GM21528 (cell line): ENCODE data around the gene NUTM2B.
"Not testable (repeated sequence)": the region's sequence is repeated elsewhere in the genome, so short reads cannot be mapped to it uniquely, and the experiment has no call there.

Experiments used
- ATAC-seq: cut with Tn5 transposase; IDR thresholded peaks from one replicate; pipeline ENCODE4 v1.9.1; 2021; ENCODE audit warnings: mild to moderate bottlenecking, moderate library complexity; ENCODE audit not compliant: unreplicated experiment, low FRiP score

NUTM2B gene

DNA sequence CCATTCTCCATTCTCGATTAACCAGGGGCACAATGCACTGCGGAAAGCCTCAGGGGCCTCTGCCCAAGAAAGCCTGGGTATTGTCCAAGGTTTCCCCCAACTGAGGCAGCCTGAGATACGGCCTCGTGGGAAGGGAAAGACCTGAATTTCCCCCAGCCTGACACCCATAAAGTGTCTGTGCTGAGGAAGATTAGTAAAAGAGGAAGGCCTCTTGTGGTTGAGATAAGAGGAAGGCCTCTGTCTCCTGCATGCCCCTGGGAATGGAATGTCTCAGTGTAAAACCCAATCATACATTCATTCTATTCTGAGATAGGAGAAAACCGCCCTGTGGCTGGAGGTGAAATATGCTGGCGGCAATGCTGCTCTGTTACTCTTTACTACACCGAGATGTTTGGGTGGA lies 41.8 kb downstream of the NUTM2B start:
- not testable (repeated sequence) for ATAC-seq

DNA sequence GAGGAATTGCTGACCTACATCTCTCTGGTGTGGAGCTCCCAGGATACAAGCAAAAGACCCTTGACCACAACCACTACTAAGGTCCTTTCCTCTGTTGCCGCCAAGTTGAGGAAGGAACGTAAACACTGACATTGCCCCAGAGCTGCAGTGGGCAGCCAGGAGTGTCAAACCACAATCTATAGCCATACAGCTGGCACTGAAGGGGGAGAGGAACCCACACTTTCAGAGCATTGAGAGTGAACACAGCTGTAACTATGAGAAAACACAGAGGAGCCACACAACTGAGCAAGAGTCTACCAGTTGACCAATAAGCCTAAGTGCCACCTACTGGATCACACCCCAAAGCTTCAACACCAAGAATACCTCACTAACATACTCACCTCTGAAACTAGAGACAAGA lies 45.5 kb downstream of the NUTM2B start:
- ATAC-seq: not testable (repeated sequence)

DNA sequence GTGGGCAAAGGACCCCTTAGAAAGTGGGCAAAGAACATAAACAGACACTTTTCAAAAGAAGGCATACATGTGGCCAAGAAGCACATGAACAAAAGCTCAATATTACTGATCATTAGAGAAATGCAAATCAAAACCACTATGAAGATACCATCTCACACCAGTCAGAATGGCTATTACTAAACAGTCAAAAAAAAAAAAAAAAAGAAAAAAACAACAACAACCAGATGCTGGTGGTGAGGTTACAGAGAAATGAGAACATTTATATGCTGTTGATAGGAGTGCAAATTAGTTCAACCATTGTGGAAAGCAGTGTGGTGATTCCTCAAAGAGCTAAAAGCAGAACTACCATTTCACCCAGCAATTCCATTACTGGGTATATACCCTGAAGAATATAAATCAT lies 50.6 kb downstream of the NUTM2B start:
- ATAC-seq: not testable (repeated sequence)

DNA sequence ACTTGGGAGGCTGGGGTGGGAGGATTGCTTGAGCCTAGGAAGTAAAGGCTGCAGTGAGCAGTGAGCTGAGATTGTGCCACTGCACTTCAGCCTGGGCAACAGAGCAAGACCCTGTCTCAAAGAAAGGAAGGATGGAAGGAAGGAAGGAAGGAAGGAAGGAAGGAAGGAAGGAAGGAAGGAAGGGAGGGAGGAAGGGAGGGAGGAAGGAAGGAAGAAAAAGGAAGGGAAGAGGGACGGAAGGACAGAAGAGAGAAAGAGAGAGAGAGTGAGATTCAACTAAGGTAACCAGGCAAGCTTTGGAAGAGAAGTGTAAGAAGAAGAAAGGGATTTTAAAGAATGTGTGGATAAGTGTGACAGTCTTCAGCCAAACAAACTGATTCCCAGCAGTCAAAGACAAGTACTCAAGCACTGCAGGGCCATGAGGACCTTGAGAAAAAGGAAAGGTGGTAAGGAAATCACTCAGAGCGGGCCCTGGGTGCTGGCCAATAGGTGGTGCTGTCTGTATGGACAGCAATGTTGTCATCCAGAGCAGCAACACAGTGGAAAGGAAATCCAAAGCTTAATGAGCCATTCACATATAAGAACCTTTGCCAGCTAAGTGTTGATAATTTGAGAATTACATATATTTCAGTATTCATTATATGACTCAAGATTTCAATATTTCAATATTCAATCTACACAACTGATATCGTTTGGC lies 55.4 kb downstream of the NUTM2B start:
- ATAC-seq: not testable (repeated sequence)
